K562 (cell line): ENCODE data around the gene ELF2. TPM values are rescaled to one million over a fixed set of nuclear protein-coding genes. Genes with fewer than 3 reads are reported as not detected.

Experiments
- ATAC-seq: fragments of 200-7000 bp; cut with Tn5 transposase; 3 replicates; pipeline ENCODE4 v1.9.1; 2020; ENCODE audit warnings: moderate library complexity
- BruUV-seq: library from RNA; stranded (reverse); fragments of 400-500 nt; replicated peaks from 2 replicates; lab custom pipeline; 2021; lab: Mats Ljungman, UMichigan
- CTCF ChIA-PET: fragments of 300-600 bp; formaldehyde crosslinking; extraction: SDS; loops from one replicate; lab custom pipeline; 2021; ENCODE audit warnings: low intra/inter-chr PET ratio; lab: Yijun Ruan, JAX
- POLR2A ChIA-PET: fragments of 300-600, 350-650 bp; sonication (Branson Sonifier 250); formaldehyde crosslinking; extraction: SDS; loops from one replicate; lab custom pipeline; 2021; ENCODE audit warnings: antibody characterized with exemption, inconsistent platforms; lab: Yijun Ruan, JAX
- DNase-seq, 4 experiments: peaks; one replicate each; pipeline versions ENCODE4 v3.0.0 to v3.0.0-alpha.2; 2011 to 2018; ENCODE audit warnings: low spot score in 3 of 4, mixed read lengths in 3 of 4; ENCODE audit errors: extremely low read depth in 1 of 4
- FAIRE-seq: peaks from 2 replicates; lab custom pipeline; 2011; peaks lifted over from hg19 to GRCh38; lab: Jason Lieb, UNC
- H2AFZ ChIP-seq: 2 replicates; pipeline ENCODE4 v1.6.0; 2011; ENCODE audit warnings: low read depth, low read length, control low read depth, inconsistent platforms
- H3K27ac ChIP-seq: fragments of 200-600 bp; 3 replicates; pipeline ENCODE4 v1.8.0; 2011; ENCODE audit warnings: low read depth, mild to moderate bottlenecking, control low read depth, inconsistent platforms, low read length, moderate library complexity, mixed read lengths; ENCODE audit errors: extremely low read depth
- H3K27me3 ChIP-seq, 2 experiments: fragments of 300-600 bp in 1 of 2; 2 replicates in 1 of 2; 3 replicates in 1 of 2; pipeline versions ENCODE4 v1.6.0 to v1.8.0; 2011; ENCODE audit warnings: inconsistent platforms in 2 of 2, low read length in 2 of 2, mild to moderate bottlenecking in 1 of 2, mixed read lengths in 1 of 2, moderate library complexity in 1 of 2; ENCODE audit not compliant: control insufficient read depth in 2 of 2, insufficient read depth in 2 of 2
- H3K36me3 ChIP-seq: fragments of 300-600 bp; 3 replicates; pipeline ENCODE4 v1.8.0; 2011; ENCODE audit warnings: mild to moderate bottlenecking, low read length, inconsistent platforms; ENCODE audit not compliant: control insufficient read depth, insufficient read depth
- H3K4me1 ChIP-seq, 2 experiments: fragments of 200-600 bp in 1 of 2; replicated peaks in 1 of 2; 2 replicates in 1 of 2; 3 replicates in 1 of 2; pipeline versions ENCODE4 v1.5.1 to v1.8.0; 2011; ENCODE audit warnings: inconsistent platforms in 2 of 2, low read length in 2 of 2, mild to moderate bottlenecking in 1 of 2, mixed read lengths in 1 of 2, moderate library complexity in 1 of 2; ENCODE audit not compliant: control insufficient read depth in 2 of 2, insufficient read depth in 2 of 2
- H3K4me2 ChIP-seq: 2 replicates; pipeline ENCODE4 v1.6.1; 2011; ENCODE audit warnings: low read length, control low read depth, inconsistent platforms, mixed read lengths; ENCODE audit not compliant: insufficient read depth
- H3K4me3 ChIP-seq: fragments of 200-600 bp; sonication (generic), shearing (Covaris generic); 2 replicates; pipeline ENCODE4 v1.5.1; 2016; ENCODE audit warnings: control low read depth, inconsistent platforms
- H3K79me2 ChIP-seq: fragments of 200-600 bp; 3 replicates; pipeline ENCODE4 v1.8.0; 2011; ENCODE audit warnings: low read length, inconsistent platforms; ENCODE audit not compliant: control insufficient read depth, insufficient read depth
- H3K9ac ChIP-seq, 2 experiments: 2 replicates each; pipeline versions ENCODE4 v1.6.0 to v1.6.1; 2011; ENCODE audit warnings: low read depth in 2 of 2, low read length in 2 of 2, control low read depth in 1 of 2, inconsistent platforms in 1 of 2, mild to moderate bottlenecking in 1 of 2, mixed read lengths in 1 of 2; ENCODE audit not compliant: insufficient read depth in 1 of 2
- H3K9me1 ChIP-seq: one replicate; pipeline ENCODE4 v1.6.0; 2011; ENCODE audit warnings: inconsistent platforms, mild to moderate bottlenecking, low read length, moderate library complexity; ENCODE audit not compliant: control insufficient read depth, insufficient read depth
- H3K9me3 ChIP-seq: replicated peaks from 2 replicates; pipeline ENCODE4 v1.5.1; 2011; ENCODE audit warnings: low read depth, low read length, inconsistent platforms; ENCODE audit not compliant: control insufficient read depth, insufficient read depth
- H4K20me1 ChIP-seq: replicated peaks from 2 replicates; pipeline ENCODE4 v1.6.1; 2011; ENCODE audit warnings: low read length, inconsistent platforms, mixed read lengths; ENCODE audit not compliant: control insufficient read depth, insufficient read depth
- BRF1 ChIP-seq: IDR thresholded peaks from 3 replicates; pipeline ENCODE4 v1.6.1; 2011; ENCODE audit warnings: borderline replicate concordance, mild to moderate bottlenecking; ENCODE audit not compliant: insufficient read length; ENCODE audit errors: extremely low read depth
- CAMTA2 ChIP-seq: fragments of 250-450 bp; sonication (Bioruptor Pico); conservative IDR thresholded peaks from 2 replicates; pipeline ENCODE4 v1.5.1; 2022
- CEBPB ChIP-seq: fragments of 450-650 bp; IDR thresholded peaks from 2 replicates; pipeline ENCODE4 v1.6.1; 2016; ENCODE audit warnings: missing genetic modification characterization, missing compliant biosample characterization
- CEBPG ChIP-seq, 3 experiments: fragments of 200-800 bp in 1 of 3; sonication (Bioruptor generic) in 1 of 3; sonication (generic) in 1 of 3; formaldehyde crosslinking in 1 of 3; IDR thresholded peaks in 2 of 3; conservative IDR thresholded peaks in 1 of 3; 2 replicates each; pipeline versions ENCODE4 v1.6.1 to v1.8.0; 2016 to 2022; ENCODE audit warnings: missing compliant biosample characterization in 2 of 3, missing genetic modification characterization in 2 of 3, mild to moderate bottlenecking in 1 of 3, missing genetic modification reagents in 1 of 3
- DACH1 ChIP-seq: fragments of 450-650 bp; IDR thresholded peaks from 2 replicates; pipeline ENCODE4 v1.6.1; 2018; ENCODE audit not compliant: partially characterized antibody
- whole genome bisulfite sequencing: fragments of 100-300 bp; shearing (Covaris generic); methylation state at CpG from one replicate; pipeline ENCODE4 v1.1.6; 2016; ENCODE audit warnings: low coverage, mixed read lengths; ENCODE audit not compliant: insufficient coverage; ENCODE audit errors: missing lambda C conversion rate; 5-methylcytosine and 5-hydroxymethylcytosine counted together
- in situ Hi-C: fragments of 300-500 bp; cut with MboI; formaldehyde crosslinking; loops from 4 replicates; pipeline ENCODE4 v1.15.0; 2018; ENCODE audit warnings: inconsistent platforms, mixed read lengths
- intact Hi-C: fragments of 100-400 bp; cut with micrococcal nuclease; formaldehyde crosslinking; loops from 2 replicates; pipeline ENCODE4 v1.14.2; 2022
- polyA plus RNA-seq, 8 experiments: library from polyadenylated mRNA; depleted of rRNA in 4 of 8; stranded (reverse) in 5 of 8; unstranded in 3 of 8; fragments of >200 nt; fragmentation: Nextera tagmentation in 2 of 8; fragmentation: Illumina TruSeq in 1 of 8; extraction: Ambion mirVana in 2 of 8; extraction: Trizol in 1 of 8; gene quantifications; 2 replicates each; pipeline versions ENCODE4 v1.2.1 to v1.2.3, GENCODE V29; 2011 to 2014; ENCODE audit warnings: inconsistent platforms in 1 of 8, missing spikeins in 1 of 8
- total RNA-seq, 7 experiments: library from RNA; depleted of rRNA in 6 of 7; stranded (reverse); fragments of >200 nt in 6 of 7; fragmentation: Illumina TruSeq in 2 of 7; extraction: Trizol in 2 of 7; gene quantifications; 2 replicates each; pipeline versions ENCODE4 v1.2.1 to v1.2.3, GENCODE V29; 2011 to 2021; ENCODE audit warnings: low replicate concordance in 1 of 7
- TF ChIP-seq, protein P1 (sequence below): sonication (generic); formaldehyde crosslinking; IDR thresholded peaks from 2 replicates; pipeline ENCODE4 v1.9.0; 2022; ENCODE audit warnings: mild to moderate bottlenecking, missing genetic modification reagents
- TF ChIP-seq, protein P2 (sequence below): fragments of 250-450 bp; sonication (Bioruptor Pico); IDR thresholded peaks from 2 replicates; pipeline ENCODE4 v1.5.0; 2021; ENCODE audit warnings: mild to moderate bottlenecking, borderline replicate concordance

Gene ELF2
- total and polyA plus RNA-seq, 9 of the 15 experiments (the other 6 are each of a cell fraction or from before 2014, with no cell fraction given): 9.4 to 58.7 (median 41.6) TPM

DNA sequence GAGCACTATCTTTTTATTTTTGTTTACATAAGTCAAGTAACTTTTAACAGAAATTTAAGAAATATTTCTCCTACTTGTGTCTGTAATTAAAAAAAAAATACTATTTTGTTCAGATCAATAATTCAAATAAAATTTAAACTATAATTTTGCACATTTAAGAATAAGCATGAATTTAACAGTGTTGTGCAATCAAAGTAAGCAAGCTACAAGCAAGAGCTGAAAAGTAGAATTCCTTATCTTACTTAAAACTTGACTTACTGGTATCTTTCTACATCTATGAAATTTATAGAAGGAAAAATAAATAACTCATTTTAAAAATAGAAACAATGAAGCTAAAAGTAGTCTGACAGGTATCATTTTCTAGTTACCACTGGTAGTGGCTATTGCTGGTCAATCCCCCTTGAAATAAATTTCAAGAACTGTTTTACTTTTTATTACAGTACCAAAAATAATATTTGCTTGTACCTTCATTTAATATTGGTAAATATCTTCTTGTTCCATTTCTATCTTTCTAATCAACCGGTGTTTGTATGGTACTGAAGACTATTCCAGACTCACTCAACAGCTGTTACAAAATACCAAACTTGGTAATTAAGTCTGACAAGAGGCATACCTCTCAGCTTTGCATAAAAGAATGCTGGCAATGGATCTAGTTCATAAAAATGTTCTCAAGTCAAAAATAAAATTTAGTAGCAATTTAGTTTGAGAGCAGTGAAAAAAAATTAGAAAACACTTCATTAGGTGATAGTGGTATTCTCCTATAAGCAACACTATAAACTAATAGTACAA lies 99.3 kb downstream of the ELF2 start:
- intact Hi-C loops: no loop called here
- Histone ChIP-seq H3K9me3 (no peaks in the 10 kb centered on the region), H3K9me1 (no peaks in the 10 kb centered on the region), H3K4me2 (no peak overlapping the region), H3K27ac (no peak overlapping the region), H4K20me1 (0 out of 2 replicates have a peak, but pooled peaks cover 4% of the 10 kb centered on the region), H3K4me3 (no peak overlapping the region), H3K79me2 (peaks cover 98% of the 10 kb centered on the region), H3K27me3 (no peaks in the 10 kb centered on the region), H3K4me1 (no peaks in the 10 kb centered on the region), H3K9ac (no peak overlapping the region), H3K36me3 (peaks cover 28% of the 10 kb centered on the region; the same call in 2 of the 3 replicates), H2AFZ (no peak overlapping the region)
- no peak for DNase-seq
- CTCF ChIA-PET: no interaction called here
- POLR2A ChIA-PET: interaction anchor here (1.0 kb wide), 1 partner anchor 20 kb away, joined by 4 read pairs; no protein-coding TSS in a partner anchor
- peak; percentile 22 for TF ChIP-seq DACH1
- TF ChIP-seq, protein P1, sequence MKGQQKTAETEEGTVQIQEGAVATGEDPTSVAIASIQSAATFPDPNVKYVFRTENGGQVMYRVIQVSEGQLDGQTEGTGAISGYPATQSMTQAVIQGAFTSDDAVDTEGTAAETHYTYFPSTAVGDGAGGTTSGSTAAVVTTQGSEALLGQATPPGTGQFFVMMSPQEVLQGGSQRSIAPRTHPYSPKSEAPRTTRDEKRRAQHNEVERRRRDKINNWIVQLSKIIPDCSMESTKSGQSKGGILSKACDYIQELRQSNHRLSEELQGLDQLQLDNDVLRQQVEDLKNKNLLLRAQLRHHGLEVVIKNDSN (CRISPR knock-in tag): no peak
- TF ChIP-seq BRF1: no peak
- TF ChIP-seq, protein P2, sequence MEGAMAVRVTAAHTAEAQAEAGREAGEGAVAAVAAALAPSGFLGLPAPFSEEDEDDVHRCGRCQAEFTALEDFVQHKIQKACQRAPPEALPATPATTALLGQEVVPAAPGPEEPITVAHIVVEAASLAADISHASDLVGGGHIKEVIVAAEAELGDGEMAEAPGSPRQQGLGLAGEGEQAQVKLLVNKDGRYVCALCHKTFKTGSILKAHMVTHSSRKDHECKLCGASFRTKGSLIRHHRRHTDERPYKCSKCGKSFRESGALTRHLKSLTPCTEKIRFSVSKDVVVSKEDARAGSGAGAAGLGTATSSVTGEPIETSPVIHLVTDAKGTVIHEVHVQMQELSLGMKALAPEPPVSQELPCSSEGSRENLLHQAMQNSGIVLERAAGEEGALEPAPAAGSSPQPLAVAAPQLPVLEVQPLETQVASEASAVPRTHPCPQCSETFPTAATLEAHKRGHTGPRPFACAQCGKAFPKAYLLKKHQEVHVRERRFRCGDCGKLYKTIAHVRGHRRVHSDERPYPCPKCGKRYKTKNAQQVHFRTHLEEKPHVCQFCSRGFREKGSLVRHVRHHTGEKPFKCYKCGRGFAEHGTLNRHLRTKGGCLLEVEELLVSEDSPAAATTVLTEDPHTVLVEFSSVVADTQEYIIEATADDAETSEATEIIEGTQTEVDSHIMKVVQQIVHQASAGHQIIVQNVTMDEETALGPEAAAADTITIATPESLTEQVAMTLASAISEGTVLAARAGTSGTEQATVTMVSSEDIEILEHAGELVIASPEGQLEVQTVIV (CRISPR knock-in tag): no peak
- no peak for TF ChIP-seq CEBPG (CRISPR knock-in tag; IDR thresholded peaks at IDR 0.05)
- TF ChIP-seq CEBPG (tag; conservative IDR thresholded peaks at IDR 0.05 in 1 of 2, IDR thresholded peaks at IDR 0.05 in 1 of 2): peak; percentile 59 to 83; a peak in 3 of 4 replicates
- TF ChIP-seq CAMTA2 (CRISPR knock-in tag): no peak
- peak; percentile 86 for TF ChIP-seq CEBPB (tag)
- FAIRE-seq: no peak
- BruUV-seq: no TSS peak
- ATAC-seq: no peak
- WGBS: 19% methylated on average over 1 of the region's 1 CpG
- in situ Hi-C loops: no loop called here
